ENCODE measurements around the gene NKIRAS1.

NKIRAS1 gene

GRCh38 chr3:23959135-23959900, 42.5 kb upstream of the NKIRAS1 start:
- DNase-seq (ENCODE audit: low spot score) = no peak
- TF ChIP-seq CTCF (IDR thresholded peaks at IDR 0.05; ENCODE audit: extremely low read depth, missing control alignments) = no peak

GRCh38 chr3:23956701-23957100, 39.9 kb upstream of the NKIRAS1 start:
- DNase-seq (ENCODE audit: low spot score) = no peak
- no peak for TF ChIP-seq CTCF (IDR thresholded peaks at IDR 0.05; ENCODE audit: extremely low read depth, missing control alignments)

GRCh38 chr3:23954144-23954543, 37.4 kb upstream of the NKIRAS1 start:
- no peak for DNase-seq (ENCODE audit: low spot score)
- no peak for TF ChIP-seq CTCF (IDR thresholded peaks at IDR 0.05; ENCODE audit: extremely low read depth, missing control alignments)

GRCh38 chr3:23953523-23953922, 36.7 kb upstream of the NKIRAS1 start:
- no peak for TF ChIP-seq CTCF (IDR thresholded peaks at IDR 0.05; ENCODE audit: extremely low read depth, missing control alignments)
- no peak for DNase-seq (ENCODE audit: low spot score)

GRCh38 chr3:23952646-23953045, 35.9 kb upstream of the NKIRAS1 start:
- DNase-seq (ENCODE audit: low spot score) = no peak
- TF ChIP-seq CTCF (IDR thresholded peaks at IDR 0.05; ENCODE audit: extremely low read depth, missing control alignments) = no peak

- no peak for DNase-seq (ENCODE audit: low spot score)
- no peak for TF ChIP-seq CTCF (IDR thresholded peaks at IDR 0.05; ENCODE audit: extremely low read depth, missing control alignments)
Observed at GRCh38 chr3:23950293-23950692, 33.5 kb upstream of the NKIRAS1 start.

- no peak for TF ChIP-seq CTCF (IDR thresholded peaks at IDR 0.05; ENCODE audit: extremely low read depth, missing control alignments)
- DNase-seq (ENCODE audit: low spot score) = peak; percentile 39
Observed at GRCh38 chr3:23949784-23950183, 33.0 kb upstream of the NKIRAS1 start.

Data from GM20000 (cell line).